Measurements from ENCODE around the gene CAMK2D. TPM values are rescaled to one million over a fixed set of nuclear protein-coding genes. Genes with fewer than 3 reads are reported as not detected.

Gene CAMK2D
- total RNA-seq, 1 experiment from 2014 or later: 7.1 TPM

GRCh38 chr4:113738251-113738650 lies 23.3 kb downstream of the CAMK2D start:
- CTCF ChIA-PET: interaction anchor here (0.6 kb wide), 1 partner anchor 640 kb away, joined by 5 read pairs; no protein-coding TSS in a partner anchor
- peak in 1 of 2 experiments; percentile 38 for DNase-seq

GRCh38 chr4:113733685-113734084 lies 27.9 kb downstream of the CAMK2D start:
- H3K36me3 ChIP-seq (ENCODE audit: low read depth): no peaks in the 10 kb centered on the region
- intact Hi-C loops (cut with micrococcal nuclease; ENCODE audit: unreplicated experiment): no loop called here
- H4K20me1 ChIP-seq (ENCODE audit: insufficient read depth): no peaks in the 10 kb centered on the region
- H3K79me2 ChIP-seq (ENCODE audit: low read depth): no peaks in the 10 kb centered on the region
- H3K9me3 ChIP-seq (ENCODE audit: insufficient read depth, low read depth): no peaks in the 10 kb centered on the region
- no peak overlapping the region for H3K4me3 ChIP-seq
- no peak for DNase-seq
- H3F3A ChIP-seq (ENCODE audit: insufficient read depth, low read depth): no peaks in the 10 kb centered on the region
- H3K9me2 ChIP-seq (ENCODE audit: insufficient read depth): no peaks in the 10 kb centered on the region
- H2AFZ ChIP-seq: no peak overlapping the region
- TF ChIP-seq EZH2 (IDR thresholded peaks at IDR 0.05; ENCODE audit: low read depth) (no peak), CTCF (conservative IDR thresholded peaks at IDR 0.05) (no peak)
- ChIA-PET POLR2A (ENCODE audit: unreplicated experiment) (no interaction called here), CTCF (interaction anchor here (0.6 kb wide), 1 partner anchor 70 kb away, joined by 5 read pairs; no protein-coding TSS in a partner anchor)
- H3K4me1 ChIP-seq (replicated peaks; ENCODE audit: insufficient read depth): no peaks in the 10 kb centered on the region
- BruUV-seq (replicated peaks): no TSS peak
- no peaks in the 10 kb centered on the region for H3K27me3 ChIP-seq (ENCODE audit: insufficient read depth, low read depth)
- H3K27ac ChIP-seq: no peak overlapping the region
- no peak overlapping the region for H3K4me2 ChIP-seq

More at GRCh38 chr4:113738251-113738650, 23.3 kb downstream of the CAMK2D start:
- no peak overlapping the region for H3K27ac ChIP-seq
- intact Hi-C loops (cut with micrococcal nuclease; ENCODE audit: unreplicated experiment): no loop called here
- POLR2A ChIA-PET (ENCODE audit: unreplicated experiment): no interaction called here
- no peak overlapping the region for H3K4me2 ChIP-seq
- no peaks in the 10 kb centered on the region for H3K36me3 ChIP-seq (ENCODE audit: low read depth)
- H3K4me1 ChIP-seq (replicated peaks; ENCODE audit: insufficient read depth): no peaks in the 10 kb centered on the region
- H2AFZ ChIP-seq: no peak overlapping the region
- BruUV-seq (replicated peaks): no TSS peak
- H4K20me1 ChIP-seq (ENCODE audit: insufficient read depth): no peaks in the 10 kb centered on the region
- no peak for TF ChIP-seq EZH2 (IDR thresholded peaks at IDR 0.05; ENCODE audit: low read depth)
- no peak for TF ChIP-seq CTCF (conservative IDR thresholded peaks at IDR 0.05)
- H3K9me2 ChIP-seq (ENCODE audit: insufficient read depth): no peaks in the 10 kb centered on the region
- no peaks in the 10 kb centered on the region for H3K9me3 ChIP-seq (ENCODE audit: insufficient read depth, low read depth)
- H3K4me3 ChIP-seq: no peak overlapping the region
- no peaks in the 10 kb centered on the region for H3K27me3 ChIP-seq (ENCODE audit: insufficient read depth, low read depth)
- H3F3A ChIP-seq (ENCODE audit: insufficient read depth, low read depth): no peaks in the 10 kb centered on the region
- H3K79me2 ChIP-seq (ENCODE audit: low read depth): no peaks in the 10 kb centered on the region

GRCh38 chr4:113732967-113733527 lies 28.5 kb downstream of the CAMK2D start:
- Histone ChIP-seq H3K27ac (no peak overlapping the region), H3K36me3 (ENCODE audit: low read depth) (no peaks in the 10 kb centered on the region), H3K9me3 (ENCODE audit: insufficient read depth, low read depth) (no peaks in the 10 kb centered on the region), H2AFZ (no peak overlapping the region), H3K4me2 (no peak overlapping the region), H4K20me1 (ENCODE audit: insufficient read depth) (no peaks in the 10 kb centered on the region), H3F3A (ENCODE audit: insufficient read depth, low read depth) (no peaks in the 10 kb centered on the region), H3K27me3 (ENCODE audit: insufficient read depth, low read depth) (no peaks in the 10 kb centered on the region), H3K4me1 (replicated peaks; ENCODE audit: insufficient read depth) (no peaks in the 10 kb centered on the region), H3K4me3 (no peak overlapping the region), H3K9me2 (ENCODE audit: insufficient read depth) (no peaks in the 10 kb centered on the region), H3K79me2 (ENCODE audit: low read depth) (no peaks in the 10 kb centered on the region)
- intact Hi-C loops (cut with micrococcal nuclease; ENCODE audit: unreplicated experiment): no loop called here
- DNase-seq: no peak
- CTCF ChIA-PET: interaction anchor here (0.6 kb wide), 1 partner anchor 69 kb away, joined by 5 read pairs; no protein-coding TSS in a partner anchor
- no TSS peak for BruUV-seq (replicated peaks)
- no peak for TF ChIP-seq EZH2 (IDR thresholded peaks at IDR 0.05; ENCODE audit: low read depth)
- TF ChIP-seq CTCF (conservative IDR thresholded peaks at IDR 0.05): no peak
- POLR2A ChIA-PET (ENCODE audit: unreplicated experiment): no interaction called here

Measured in PC-9 (cell line).